CD14-positive monocyte (primary cell): ENCODE measurements around the gene FGF14. TPM values are rescaled to one million over a fixed set of nuclear protein-coding genes. Genes with fewer than 3 reads are reported as not detected.
"Not testable (repeated sequence)": the region's sequence is repeated elsewhere in the genome, so short reads cannot be mapped to it uniquely, and the experiment has no call there.

Experiments used
- DNase-seq, 3 donors: peaks; one replicate each; pipeline ENCODE4 v3.0.0-alpha.2; 2011 to 2022
- H2AFZ ChIP-seq: 2 replicates; pipeline ENCODE4 v1.6.0; 2012; ENCODE audit warnings: mild to moderate bottlenecking, low read depth, low read length, inconsistent platforms; ENCODE audit not compliant: insufficient read depth, poor library complexity, severe bottlenecking
- H3K27ac ChIP-seq, 2 donors: 1 replicate in 1 of 2; 2 replicates in 1 of 2; pipeline ENCODE4 v1.5.1; 2012 to 2013; ENCODE audit warnings: low read length in 2 of 2, control low read depth in 1 of 2, inconsistent platforms in 1 of 2, low read depth in 1 of 2, mild to moderate bottlenecking in 1 of 2
- H3K27me3 ChIP-seq, 2 donors: one replicate each; pipeline versions ENCODE4 v1.6.0 to v1.6.1; 2011 to 2013; ENCODE audit warnings: low read length in 2 of 2; ENCODE audit not compliant: control insufficient read depth in 2 of 2, insufficient read depth in 2 of 2
- H3K36me3 ChIP-seq, 2 donors: replicated peaks in 1 of 2; 1 replicate in 1 of 2; 2 replicates in 1 of 2; pipeline versions ENCODE4 v1.5.1 to v1.6.1; 2012 to 2013; ENCODE audit warnings: low read length in 2 of 2, control low read depth in 1 of 2, inconsistent platforms in 1 of 2, mild to moderate bottlenecking in 1 of 2; ENCODE audit not compliant: insufficient read depth in 2 of 2, control insufficient read depth in 1 of 2
- H3K4me1 ChIP-seq, 2 donors: 1 replicate in 1 of 2; 2 replicates in 1 of 2; pipeline versions ENCODE4 v1.5.1 to v1.6.1; 2012 to 2013; ENCODE audit warnings: low read length in 2 of 2, control low read depth in 1 of 2, inconsistent platforms in 1 of 2, mild to moderate bottlenecking in 1 of 2, moderate library complexity in 1 of 2; ENCODE audit not compliant: insufficient read depth in 2 of 2, control insufficient read depth in 1 of 2
- H3K4me2 ChIP-seq: replicated peaks from 2 replicates; pipeline ENCODE3; 2012; ENCODE audit warnings: low read length, moderate library complexity, mild to moderate bottlenecking; ENCODE audit not compliant: poor library complexity, severe bottlenecking; ENCODE audit errors: extremely low read depth
- H3K4me3 ChIP-seq, 3 experiments: fragments of 200-600 bp in 1 of 3; sonication (generic) in 1 of 3; replicated peaks in 1 of 3; 1 replicate in 2 of 3; 2 replicates in 1 of 3; pipeline ENCODE4 v1.5.1; 2011 to 2013; ENCODE audit warnings: low read length in 3 of 3, mild to moderate bottlenecking in 3 of 3, control low read depth in 2 of 3, low read depth in 2 of 3, inconsistent platforms in 1 of 3, moderate library complexity in 1 of 3
- H3K79me2 ChIP-seq: 2 replicates; pipeline ENCODE4 v1.6.0; 2012; ENCODE audit warnings: mild to moderate bottlenecking, control low read depth, inconsistent platforms, low read length, moderate library complexity; ENCODE audit not compliant: insufficient read depth
- H3K9ac ChIP-seq: 2 replicates; pipeline ENCODE4 v1.6.0; 2017; ENCODE audit warnings: low read length, mild to moderate bottlenecking; ENCODE audit not compliant: insufficient read depth, poor library complexity, severe bottlenecking
- H3K9me3 ChIP-seq, 2 donors: replicated peaks in 1 of 2; 1 replicate in 1 of 2; 2 replicates in 1 of 2; pipeline versions ENCODE4 v1.5.1 to v1.6.1; 2012 to 2013; ENCODE audit warnings: low read length in 2 of 2, control low read depth in 1 of 2; ENCODE audit not compliant: control insufficient read depth in 1 of 2, insufficient read depth in 1 of 2
- H4K20me1 ChIP-seq: 2 replicates; pipeline ENCODE4 v1.6.0; 2012; ENCODE audit warnings: mild to moderate bottlenecking, low read length, control low read depth, moderate library complexity; ENCODE audit not compliant: insufficient read depth
- H3K27ac Mint-ChIP-seq, 7 donors: one replicate each; pipeline ENCODE4 v1.8.0; 2020; ENCODE audit warnings: mild to moderate bottlenecking in 7 of 7, mixed read lengths in 7 of 7, moderate library complexity in 6 of 7, inconsistent platforms in 2 of 7
- H3K27me3 Mint-ChIP-seq, 3 donors: one replicate each; pipeline ENCODE4 v1.8.0; 2021 to 2022; ENCODE audit warnings: low read depth in 3 of 3, mild to moderate bottlenecking in 3 of 3, mixed read lengths in 3 of 3, moderate library complexity in 3 of 3, inconsistent platforms in 1 of 3
- H3K36me3 Mint-ChIP-seq, 2 donors: one replicate each; pipeline ENCODE4 v1.8.0; 2020; ENCODE audit warnings: mixed read lengths in 2 of 2, inconsistent platforms in 1 of 2, mild to moderate bottlenecking in 1 of 2
- H3K4me1 Mint-ChIP-seq: one replicate; pipeline ENCODE4 v1.8.0; 2020; ENCODE audit warnings: mild to moderate bottlenecking, mixed read lengths
- H3K4me3 Mint-ChIP-seq, 2 donors: one replicate each; pipeline ENCODE4 v1.8.0; 2020; ENCODE audit warnings: mild to moderate bottlenecking in 2 of 2, mixed read lengths in 2 of 2, moderate library complexity in 1 of 2
- H3K9me3 Mint-ChIP-seq, 7 donors: one replicate each; pipeline ENCODE4 v1.8.0; 2020 to 2022; ENCODE audit warnings: mixed read lengths in 7 of 7, mild to moderate bottlenecking in 6 of 7, moderate library complexity in 6 of 7, inconsistent platforms in 2 of 7
- WGBS: methylation state at CpG from one replicate; pipeline ENCODE4 v1.1.5; 2013; ENCODE audit warnings: missing lambda C conversion rate; ENCODE audit not compliant: insufficient coverage; 5-methylcytosine and 5-hydroxymethylcytosine counted together
- intact Hi-C, 2 donors: fragments of 100-400 bp; cut with micrococcal nuclease; formaldehyde crosslinking; loops; one replicate each; pipeline versions ENCODE4 v1.15.0 to v1.15.1; 2023
- polyA plus RNA-seq, 3 donors: library from polyadenylated mRNA; depleted of rRNA in 1 of 3; unstranded in 2 of 3; stranded (reverse) in 1 of 3; fragments of 300-500 nt in 2 of 3; fragments of >200 nt in 1 of 3; fragmentation: Illumina TruSeq in 2 of 3; gene quantifications; 1 replicate in 2 of 3; 2 replicates in 1 of 3; pipeline ENCODE4 v1.2.3, GENCODE V29; 2012 to 2021
- TF ChIP-seq, protein P1 (sequence below): fragments of 200-600 bp; IDR thresholded peaks from one replicate; pipeline ENCODE4 v1.8.0; 2022; ENCODE audit warnings: antibody characterized with exemption, mild to moderate bottlenecking

FGF14 gene
- polyA plus RNA-seq, 3 donors = not detected

DNA sequence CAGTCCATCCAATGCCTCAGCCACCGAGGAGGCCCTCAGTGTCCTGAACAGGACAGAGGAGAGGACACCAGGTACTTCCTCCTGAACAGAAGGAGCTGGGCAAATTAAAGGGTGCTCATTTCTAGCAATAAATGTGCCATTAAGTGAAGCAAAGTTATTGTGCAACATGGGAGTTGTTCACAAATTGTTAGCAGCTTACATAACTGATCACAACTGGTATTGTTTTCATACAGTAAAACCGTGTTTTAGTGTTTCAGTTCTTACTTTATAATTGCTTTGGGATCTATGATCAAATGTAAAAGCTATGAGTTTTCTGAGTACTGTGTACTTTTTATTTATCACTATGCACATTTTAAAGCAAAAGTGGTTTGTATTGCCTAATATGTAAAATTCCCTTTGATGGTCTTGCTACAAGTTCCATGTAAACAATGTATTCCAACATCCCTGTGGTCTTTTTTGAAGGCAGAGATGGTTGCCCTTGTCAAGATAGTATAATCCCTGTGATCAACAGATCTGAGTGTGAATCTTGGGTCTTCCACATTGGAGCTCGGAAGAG lies 263.1 kb downstream of the FGF14 start:
- no peaks in the 10 kb centered on the region for H4K20me1 ChIP-seq
- H3K27me3 ChIP-seq = no peaks in the 10 kb centered on the region
- Mint-ChIP-seq H3K4me1 (no peaks in the 10 kb centered on the region), H3K27ac (no peak overlapping the region), H3K27me3 (no peaks in the 10 kb centered on the region), H3K4me3 (no peak overlapping the region), H3K9me3 (peaks cover 0 to 1% (median 0%) of the 10 kb centered on the region in 7 donors), H3K36me3 (no peaks in the 10 kb centered on the region)
- no peak overlapping the region for H3K27ac ChIP-seq
- H3K4me2 ChIP-seq = no peak overlapping the region
- intact Hi-C loops = no loop called here
- H3K4me3 ChIP-seq = no peak overlapping the region
- H3K4me1 ChIP-seq = no peaks in the 10 kb centered on the region
- no CpG with 5 or more reads among the region's 3 CpGs for WGBS
- TF ChIP-seq, protein P1, sequence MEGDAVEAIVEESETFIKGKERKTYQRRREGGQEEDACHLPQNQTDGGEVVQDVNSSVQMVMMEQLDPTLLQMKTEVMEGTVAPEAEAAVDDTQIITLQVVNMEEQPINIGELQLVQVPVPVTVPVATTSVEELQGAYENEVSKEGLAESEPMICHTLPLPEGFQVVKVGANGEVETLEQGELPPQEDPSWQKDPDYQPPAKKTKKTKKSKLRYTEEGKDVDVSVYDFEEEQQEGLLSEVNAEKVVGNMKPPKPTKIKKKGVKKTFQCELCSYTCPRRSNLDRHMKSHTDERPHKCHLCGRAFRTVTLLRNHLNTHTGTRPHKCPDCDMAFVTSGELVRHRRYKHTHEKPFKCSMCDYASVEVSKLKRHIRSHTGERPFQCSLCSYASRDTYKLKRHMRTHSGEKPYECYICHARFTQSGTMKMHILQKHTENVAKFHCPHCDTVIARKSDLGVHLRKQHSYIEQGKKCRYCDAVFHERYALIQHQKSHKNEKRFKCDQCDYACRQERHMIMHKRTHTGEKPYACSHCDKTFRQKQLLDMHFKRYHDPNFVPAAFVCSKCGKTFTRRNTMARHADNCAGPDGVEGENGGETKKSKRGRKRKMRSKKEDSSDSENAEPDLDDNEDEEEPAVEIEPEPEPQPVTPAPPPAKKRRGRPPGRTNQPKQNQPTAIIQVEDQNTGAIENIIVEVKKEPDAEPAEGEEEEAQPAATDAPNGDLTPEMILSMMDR = no peak
- no peak overlapping the region for H2AFZ ChIP-seq
- H3K9ac ChIP-seq = no peak overlapping the region
- no peaks in the 10 kb centered on the region for H3K36me3 ChIP-seq
- no peak for DNase-seq
- no peaks in the 10 kb centered on the region for H3K9me3 ChIP-seq
- H3K79me2 ChIP-seq = no peaks in the 10 kb centered on the region

DNA sequence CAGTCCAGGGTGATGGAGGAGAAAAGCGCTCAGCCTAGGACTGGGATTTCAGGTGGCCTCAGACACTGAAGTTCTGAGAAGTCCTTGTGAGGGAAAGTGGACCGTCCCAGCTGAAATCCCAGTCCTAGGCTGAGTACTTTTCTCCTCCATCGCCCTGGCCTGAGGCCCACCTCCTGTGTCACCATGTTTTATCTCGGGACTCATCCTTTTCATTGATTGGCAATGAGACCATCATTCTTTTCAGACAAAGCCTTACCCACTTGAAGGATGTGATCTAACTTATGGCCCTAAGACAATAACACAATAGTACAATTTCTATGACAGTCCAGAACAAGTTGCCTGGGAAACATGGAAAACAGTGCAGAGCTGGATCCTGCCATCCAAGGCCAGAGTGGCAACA lies 263.9 kb downstream of the FGF14 start:
- H3K4me3 Mint-ChIP-seq, H3K79me2 ChIP-seq, H3K9me3 Mint-ChIP-seq, intact Hi-C loops, H3K36me3 Mint-ChIP-seq, H3K4me2 ChIP-seq, H3K27me3 Mint-ChIP-seq, H3K9ac ChIP-seq, H4K20me1 ChIP-seq, DNase-seq, H3K27ac ChIP-seq, H3K9me3 ChIP-seq, H3K4me1 ChIP-seq, H3K4me1 Mint-ChIP-seq, H3K36me3 ChIP-seq, H3K27me3 ChIP-seq, H2AFZ ChIP-seq, H3K27ac Mint-ChIP-seq, H3K4me3 ChIP-seq: not testable (repeated sequence)
- WGBS = no CpG with 5 or more reads among the region's 4 CpGs
